Caco-2 (cell line): ENCODE results near the gene SUOX. TPM values are rescaled to one million over a fixed set of nuclear protein-coding genes. Genes with fewer than 3 reads are reported as not detected.
"Not testable (repeated sequence)": the region's sequence is repeated elsewhere in the genome, so short reads cannot be mapped to it uniquely, and the experiment has no call there.

Experiments
- BruUV-seq: library from RNA; stranded (reverse); fragments of 400-500 nt; replicated peaks from 2 replicates; lab custom pipeline; 2021; lab: Mats Ljungman, UMichigan
- CTCF ChIA-PET: fragments of 300-600 bp; sonication (Branson Sonifier 250); formaldehyde crosslinking; loops from one replicate; lab custom pipeline; 2022; ENCODE audit warnings: antibody characterized with exemption; lab: Charles Lee
- POLR2A ChIA-PET: fragments of 300-600 bp; sonication (Branson Sonifier 250); formaldehyde crosslinking; loops from one replicate; lab custom pipeline; 2022; ENCODE audit warnings: antibody characterized with exemption; lab: Charles Lee
- DNase-seq, 2 experiments: peaks; one replicate each; pipeline versions ENCODE4 v3.0.0 to v3.0.0-alpha.2; 2020 to 2022
- H3K27me3 ChIP-seq: replicated peaks from 2 replicates; pipeline ENCODE4 v1.6.0; 2011; ENCODE audit warnings: low read length; ENCODE audit not compliant: control insufficient read depth, insufficient read depth
- H3K36me3 ChIP-seq: 2 replicates; pipeline ENCODE4 v1.5.1; 2011; ENCODE audit warnings: low read length; ENCODE audit not compliant: control insufficient read depth, insufficient read depth
- H3K4me1 ChIP-seq: fragments of 250-450 bp; sonication (Bioruptor Pico); 2 replicates; pipeline ENCODE4 v1.5.1; 2020; ENCODE audit warnings: mild to moderate bottlenecking
- H3K4me3 ChIP-seq: 2 replicates; pipeline ENCODE4 v1.5.1; 2011; ENCODE audit warnings: low read depth, mild to moderate bottlenecking, control low read depth, low read length
- H3K9me3 ChIP-seq: fragments of 250-450 bp; sonication (Bioruptor Pico); 2 replicates; pipeline ENCODE4 v1.5.1; 2020; ENCODE audit warnings: mild to moderate bottlenecking, moderate library complexity
- H3K27ac Mint-ChIP-seq: one replicate; pipeline ENCODE4 v1.8.0; 2022; ENCODE audit warnings: mixed read lengths; ENCODE audit not compliant: unreplicated experiment
- H3K27me3 Mint-ChIP-seq: one replicate; pipeline ENCODE4 v1.8.0; 2022; ENCODE audit warnings: mixed read lengths; ENCODE audit not compliant: insufficient read depth, unreplicated experiment
- H3K36me3 Mint-ChIP-seq: one replicate; pipeline ENCODE4 v1.8.0; 2022; ENCODE audit warnings: mild to moderate bottlenecking, mixed read lengths; ENCODE audit not compliant: insufficient read depth, unreplicated experiment
- H3K4me1 Mint-ChIP-seq: one replicate; pipeline ENCODE4 v1.8.0; 2022; ENCODE audit warnings: low read depth, mixed read lengths; ENCODE audit not compliant: unreplicated experiment
- H3K4me3 Mint-ChIP-seq: one replicate; pipeline ENCODE4 v1.8.0; 2022; ENCODE audit warnings: mild to moderate bottlenecking, moderate library complexity, mixed read lengths; ENCODE audit not compliant: unreplicated experiment
- H3K9me3 Mint-ChIP-seq: one replicate; pipeline ENCODE4 v1.8.0; 2022; ENCODE audit warnings: mixed read lengths; ENCODE audit not compliant: unreplicated experiment
- CTCF ChIP-seq, 2 experiments: fragments of 200-600 bp in 1 of 2; IDR thresholded peaks; 1 replicate in 1 of 2; 2 replicates in 1 of 2; pipeline versions ENCODE4 v1.5.1 to v1.8.0; 2011 to 2022; ENCODE audit warnings: antibody characterized with exemption in 1 of 2, control low read depth in 1 of 2, inconsistent platforms in 1 of 2, low read depth in 1 of 2, low read length in 1 of 2, mild to moderate bottlenecking in 1 of 2, moderate library complexity in 1 of 2; ENCODE audit not compliant: insufficient read depth in 1 of 2, severe bottlenecking in 1 of 2, unreplicated experiment in 1 of 2
- intact Hi-C: fragments of 100-400 bp; cut with micrococcal nuclease; formaldehyde crosslinking; loops from one replicate; pipeline ENCODE4 v1.10.0; 2022; ENCODE audit not compliant: unreplicated experiment
- total RNA-seq: library from RNA; stranded (reverse); gene quantifications from 2 replicates; pipeline ENCODE4 v1.2.3, GENCODE V29; 2022

Gene SUOX
- total RNA-seq, 1 experiment from 2014 or later: 40.8 TPM

GRCh38 chr12:56040963-56041551 lies 44.0 kb downstream of the SUOX start:
- Histone ChIP-seq H3K4me1 (peaks cover 10% of the 10 kb centered on the region), H3K27me3 (no peaks in the 10 kb centered on the region), H3K36me3 (no peaks in the 10 kb centered on the region; the same call in 1 of the 2 replicates), H3K4me3 (peak overlapping the region; percentile 24), H3K9me3 (no peaks in the 10 kb centered on the region)
- DNase-seq: no peak
- no peak for TF ChIP-seq CTCF (IDR thresholded peaks at IDR 0.05; ENCODE audit: insufficient read depth in 1 of 2, low read depth in 1 of 2, low read length in 1 of 2, severe bottlenecking in 1 of 2, unreplicated experiment in 1 of 2)
- BruUV-seq: TSS peak; percentile 78
- Mint-ChIP-seq H3K4me3 (peak overlapping the region; percentile 94), H3K27me3 (no peaks in the 10 kb centered on the region), H3K36me3 (peaks cover 52% of the 10 kb centered on the region), H3K9me3 (no peaks in the 10 kb centered on the region), H3K27ac (peak overlapping the region; percentile 97), H3K4me1 (peaks cover 17% of the 10 kb centered on the region)
- ChIA-PET POLR2A (interaction anchor here (0.6 to 1.4 kb wide), 2 partner anchors 44 to 86 kb away, joined by 3 to 7 read pairs; partner anchors contain the start of gene SUOX), CTCF (interaction anchor here (1.4 kb wide), 1 partner anchor 45 kb away, joined by 15 read pairs; the partner anchor contains the start of gene SUOX)
- intact Hi-C loops: loop anchor here (1.0 to 5.0 kb wide), 7 partner anchors 31 to 303 kb away; partner anchors contain the start of gene GDF11

DNA sequence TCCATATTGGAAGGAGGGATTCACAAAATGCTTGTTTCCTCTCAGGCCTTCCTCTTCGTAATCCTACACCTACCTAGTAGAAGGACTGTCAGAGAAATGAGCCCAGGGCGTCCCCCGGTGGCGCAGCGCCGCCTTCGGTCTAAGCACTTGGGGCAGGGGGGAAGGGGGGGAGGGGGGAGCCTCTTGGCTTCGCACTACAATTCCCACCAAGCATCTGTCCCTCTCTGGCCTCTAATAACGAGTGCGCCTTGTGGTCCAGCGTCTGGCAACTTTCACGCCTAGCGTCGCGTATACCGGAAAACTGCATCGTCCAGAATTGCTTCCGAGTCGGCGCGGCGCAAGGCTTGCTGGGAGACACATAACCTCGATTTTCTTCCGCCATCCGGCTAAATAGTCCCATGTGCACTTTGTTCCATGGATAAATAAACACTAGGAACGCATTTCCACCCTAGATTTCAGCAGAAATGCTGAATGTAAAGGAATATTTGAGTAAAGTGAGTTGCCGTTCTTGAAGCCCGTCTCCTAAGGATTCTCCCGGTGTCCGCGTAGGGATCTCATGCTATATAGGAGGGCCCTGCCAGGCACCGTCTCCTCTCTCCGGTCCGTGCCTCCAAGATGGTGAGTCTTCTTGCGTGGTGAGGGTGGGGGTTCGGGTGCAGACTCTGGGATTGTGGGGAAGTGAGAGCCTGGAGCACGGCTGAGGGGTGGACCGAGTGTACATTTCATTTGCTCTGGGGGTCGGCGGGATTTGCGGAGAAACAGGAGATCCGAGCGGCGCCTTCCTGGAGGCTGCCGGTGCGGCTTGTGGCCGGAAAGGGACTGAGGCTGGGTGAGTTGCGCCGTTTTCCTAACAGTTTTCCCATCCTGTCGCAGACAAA lies 44.7 kb downstream of the SUOX start, which contains the start of gene RPS26:
Gene RPS26, plus strand, starts transcription at position 367 of the 878 bp plus-strand sequence. Its CDS starts 249 bp downstream, at position 616.
- peak within 1 kb of the TSS; percentile 97 for H3K27ac Mint-ChIP-seq
- H3K9me3 Mint-ChIP-seq: no peaks in the 10 kb centered on the region
- POLR2A ChIA-PET: interaction anchor here (0.6 to 1.4 kb wide), 2 partner anchors 44 to 87 kb away, joined by 3 to 7 read pairs; partner anchors contain the start of gene SUOX

DNA sequence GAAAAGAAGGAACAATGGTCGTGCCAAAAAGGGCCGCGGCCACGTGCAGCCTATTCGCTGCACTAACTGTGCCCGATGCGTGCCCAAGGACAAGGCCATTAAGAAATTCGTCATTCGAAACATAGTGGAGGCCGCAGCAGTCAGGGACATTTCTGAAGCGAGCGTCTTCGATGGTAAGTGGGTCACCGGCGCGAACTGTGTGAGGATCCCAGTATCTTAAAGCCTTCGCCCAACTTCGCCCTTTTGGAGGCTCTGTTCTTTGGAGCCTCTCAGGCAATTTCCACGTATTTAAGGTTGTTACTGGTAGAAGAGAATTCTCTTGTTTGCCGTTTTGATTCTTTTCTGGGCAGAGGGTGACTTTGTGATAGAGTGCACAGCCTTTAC lies 45.3 kb downstream of the SUOX start:
- TSS peak; percentile 85 for BruUV-seq
- H3K9me3 Mint-ChIP-seq, H3K9me3 ChIP-seq, H3K27me3 ChIP-seq, CTCF ChIA-PET, DNase-seq, H3K4me1 ChIP-seq, H3K27me3 Mint-ChIP-seq, H3K36me3 ChIP-seq, POLR2A ChIA-PET: not testable (repeated sequence)
- Mint-ChIP-seq H3K4me1 (peaks cover 17% of the 10 kb centered on the region), H3K27ac (peak overlapping the region; percentile 97), H3K36me3 (peaks cover 55% of the 10 kb centered on the region), H3K4me3 (peak overlapping the region; percentile 94)
- peak overlapping the region; percentile 79 for H3K4me3 ChIP-seq
- intact Hi-C loops: loop anchor here (1.0 to 5.0 kb wide), 2 partner anchors 62 to 220 kb away; partner anchors contain the start of gene PA2G4

More for the DNA sequence above, 44.7 kb downstream of the SUOX start, which contains the start of gene RPS26:
- intact Hi-C loops: loop anchor here (1.0 to 5.0 kb wide), 8 partner anchors 31 to 303 kb away; partner anchors contain the start of genes GDF11 and PA2G4
- peak within 1 kb of the TSS; percentile 79 for H3K4me3 ChIP-seq
- TF ChIP-seq CTCF (IDR thresholded peaks at IDR 0.05; ENCODE audit: insufficient read depth in 1 of 2, low read depth in 1 of 2, low read length in 1 of 2, severe bottlenecking in 1 of 2, unreplicated experiment in 1 of 2): peak in 1 of 2 experiments; percentile 79
- peaks cover 52% of the 10 kb centered on the region for H3K36me3 Mint-ChIP-seq
- no peaks in the 10 kb centered on the region for H3K27me3 ChIP-seq
- peak; percentile 95 to 98 for DNase-seq
- H3K4me3 Mint-ChIP-seq: peak within 1 kb of the TSS; percentile 94
- CTCF ChIA-PET: interaction anchor here (1.4 kb wide), 1 partner anchor 45 kb away, joined by 15 read pairs; the partner anchor contains the start of gene SUOX
- H3K9me3 ChIP-seq: no peaks in the 10 kb centered on the region
- no peaks in the 10 kb centered on the region for H3K27me3 Mint-ChIP-seq
- H3K4me1 ChIP-seq: peaks cover 10% of the 10 kb centered on the region
- peaks cover 17% of the 10 kb centered on the region for H3K4me1 Mint-ChIP-seq
- BruUV-seq: no TSS peak
- H3K36me3 ChIP-seq: peaks cover 2% of the 10 kb centered on the region
